Measurements from ENCODE around the gene CACNA1G.

CACNA1G gene

DNA sequence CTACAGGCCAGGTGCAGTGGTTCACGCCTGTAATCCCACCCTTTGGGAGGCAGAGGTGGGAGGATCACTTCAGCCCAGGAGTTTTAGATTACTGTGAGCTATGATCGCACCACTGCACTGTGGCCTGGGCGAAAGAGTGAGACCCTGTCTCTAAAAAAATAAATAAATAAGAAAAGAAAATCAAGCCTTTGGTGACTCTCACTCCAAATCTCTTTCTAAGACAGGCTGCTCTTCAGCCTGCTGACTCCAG lies 75.1 kb downstream of the CACNA1G start:
- DNase-seq = no peak

DNA sequence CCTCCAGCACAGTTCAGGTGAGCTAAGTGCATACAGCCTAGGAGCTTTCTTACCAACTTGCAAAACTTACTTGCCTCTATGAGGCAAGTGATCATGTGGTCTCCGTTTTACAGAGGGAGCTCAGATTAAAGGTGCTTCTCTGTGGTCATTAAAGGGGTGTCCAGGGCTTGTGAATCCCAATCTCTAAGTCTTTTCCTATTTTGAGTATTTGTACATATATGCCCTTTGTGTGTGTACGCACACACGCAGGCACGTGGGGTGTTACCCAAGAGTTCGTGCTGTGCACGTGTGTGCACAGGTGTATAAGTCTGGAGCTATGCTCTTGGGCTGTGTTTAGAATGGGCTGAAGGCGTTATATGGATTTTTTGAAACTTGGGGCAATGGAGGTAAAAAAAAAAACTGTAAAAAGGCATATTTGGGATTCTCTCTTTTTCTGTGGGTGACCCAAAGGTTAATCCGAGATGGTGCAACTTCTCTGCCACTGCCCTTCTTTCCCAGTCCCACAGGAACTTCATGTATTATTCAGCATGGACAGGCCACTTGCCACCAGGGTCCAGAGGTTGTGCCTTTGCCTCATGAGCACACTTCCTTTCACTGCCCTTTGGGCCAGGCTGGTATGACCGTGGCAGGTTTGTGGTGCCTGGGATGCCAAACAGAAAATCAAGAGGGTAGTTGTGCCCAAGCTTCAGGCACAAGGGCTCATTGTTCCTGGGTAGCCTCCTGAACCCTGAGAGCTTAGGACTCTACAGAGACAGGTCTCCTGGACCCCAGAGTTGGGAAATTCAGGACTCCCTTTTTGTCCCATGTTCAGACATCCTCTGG lies 75.7 kb downstream of the CACNA1G start:
- no peak for DNase-seq

GRCh38 chr17:50636804-50637195 lies 76.3 kb downstream of the CACNA1G start:
- no peak for DNase-seq

DNA sequence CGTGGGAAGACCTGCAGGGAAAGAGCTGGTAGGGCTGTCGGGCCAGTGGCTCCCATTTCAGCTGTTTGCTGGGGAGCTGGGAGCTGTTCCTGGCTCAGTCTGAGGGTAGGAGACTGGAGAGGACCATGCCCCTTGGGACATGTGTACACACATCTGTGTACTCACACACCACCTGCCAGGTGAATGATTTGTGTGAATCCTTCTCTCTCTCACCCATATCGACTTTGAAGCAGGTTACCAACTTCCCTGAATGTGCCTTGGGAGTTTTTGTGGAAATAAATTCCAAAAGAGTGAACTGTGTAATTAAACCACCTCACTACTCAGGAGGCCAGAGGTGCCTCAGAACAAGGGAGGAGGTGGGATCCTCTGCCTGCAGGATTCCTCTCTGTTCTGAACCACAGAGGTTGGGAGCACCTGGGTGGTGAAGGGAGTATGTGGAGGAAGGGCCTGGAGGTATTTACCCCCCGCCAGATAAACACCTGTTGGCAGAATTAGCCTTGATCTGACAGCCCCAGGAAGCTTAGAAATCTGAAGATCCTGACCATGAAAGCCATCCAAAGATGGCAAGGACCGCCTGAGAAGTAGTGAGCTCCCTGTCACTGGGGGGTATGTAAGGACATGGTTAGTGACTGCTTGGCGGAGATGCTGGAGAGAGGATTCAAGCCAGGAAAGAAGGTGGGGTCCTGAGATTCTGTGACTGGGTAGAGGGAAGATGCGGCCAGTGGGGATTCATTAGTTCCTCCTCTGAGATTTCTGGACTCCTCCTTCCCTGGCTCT lies 77.5 kb downstream of the CACNA1G start:
- no peak for DNase-seq

DNA sequence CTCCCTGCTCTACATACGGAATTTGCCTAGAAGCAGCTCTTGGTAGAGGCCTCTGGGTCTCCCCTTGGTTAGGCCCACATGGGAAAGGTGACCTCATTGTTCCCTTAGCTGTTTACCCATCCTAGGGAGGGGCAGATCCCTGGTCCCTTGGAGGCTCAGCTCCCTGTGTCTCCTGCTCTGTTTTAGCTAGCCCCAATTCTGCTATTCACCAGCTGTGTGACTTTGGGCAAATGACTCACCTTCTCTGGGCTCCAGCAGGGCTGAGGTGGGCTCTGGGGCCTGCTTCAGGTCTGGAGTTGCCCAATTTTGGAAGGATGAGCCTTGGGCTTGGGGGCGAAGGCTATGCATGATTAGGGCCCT lies 78.1 kb downstream of the CACNA1G start:
- no peak for DNase-seq

DNA sequence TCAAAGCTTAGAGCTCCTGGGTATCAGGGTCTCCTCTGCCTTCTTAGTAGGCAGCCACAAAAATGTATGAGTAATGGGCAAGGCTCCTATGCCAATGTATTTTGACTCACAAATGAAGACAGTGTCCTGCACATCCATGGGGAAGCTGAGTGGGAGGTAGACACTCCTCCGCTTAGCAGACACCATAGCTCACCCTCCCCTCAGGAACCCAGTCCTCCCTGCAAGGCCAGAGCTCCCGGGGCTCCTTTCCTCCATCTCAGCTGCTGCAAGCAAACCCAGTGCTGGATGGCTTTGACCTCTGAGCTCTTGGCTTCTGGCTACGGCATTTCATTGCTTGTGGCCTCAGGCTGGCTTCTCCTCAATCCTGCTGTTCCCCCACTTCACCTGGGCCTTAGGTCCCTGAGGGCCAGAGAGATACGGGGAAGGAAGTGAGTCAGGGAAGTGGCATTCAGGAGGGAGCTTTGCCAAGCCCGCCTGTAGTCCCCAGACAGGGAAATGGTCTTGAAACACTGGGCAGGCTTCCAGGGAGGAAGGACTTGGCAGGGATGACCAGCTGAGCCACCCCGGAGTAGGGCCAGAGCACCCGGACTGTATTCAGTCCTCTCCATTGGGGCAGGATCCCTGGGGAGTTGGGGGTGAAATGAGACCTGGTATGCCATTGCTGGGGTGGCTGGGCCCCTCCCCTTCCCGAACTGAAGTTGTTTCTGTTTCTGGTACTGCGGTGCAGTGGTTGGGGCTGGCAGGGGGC lies 78.6 kb downstream of the CACNA1G start:
- no peak for DNase-seq

DNA sequence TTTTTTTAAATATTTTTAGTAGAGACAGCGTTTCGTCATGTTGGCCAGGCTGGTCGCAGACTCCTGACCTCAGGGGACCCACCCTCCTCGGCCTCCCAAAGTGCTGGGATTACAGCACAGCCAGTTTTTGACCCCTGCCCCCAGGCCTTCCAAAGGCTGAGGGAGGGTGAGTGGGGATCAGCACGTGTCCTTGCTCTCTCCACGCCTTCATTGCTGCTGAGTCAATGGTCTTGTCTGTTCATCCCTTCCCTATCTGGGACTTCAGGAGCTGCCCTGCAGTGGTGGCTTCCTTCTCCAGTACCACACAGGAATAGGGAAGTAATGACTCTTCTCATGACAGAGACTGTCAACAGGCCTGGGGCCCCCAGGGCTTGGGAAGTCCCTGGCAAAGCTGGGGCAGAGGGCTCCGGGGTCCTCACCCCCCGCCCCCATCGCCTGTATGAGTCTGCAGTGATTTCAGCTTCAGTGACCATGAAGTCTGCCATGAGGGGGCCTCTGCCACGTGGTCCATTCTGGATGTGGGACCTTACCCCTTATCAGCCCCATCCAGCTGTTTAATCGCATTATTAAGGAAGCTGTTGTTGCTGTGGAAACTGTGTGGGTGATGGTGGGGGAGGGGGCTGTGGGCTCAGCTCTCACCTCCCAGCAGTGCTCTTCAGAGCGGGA lies 80.3 kb downstream of the CACNA1G start:
- no peak for DNase-seq

GRCh38 chr17:50641357-50641756 lies 80.8 kb downstream of the CACNA1G start:
- no peak for DNase-seq

- no peak for DNase-seq
Observed at GRCh38 chr17:50642071-50642721, 81.7 kb downstream of the CACNA1G start.

GRCh38 chr17:50642722-50643656 lies 82.5 kb downstream of the CACNA1G start:
- DNase-seq = no peak

DNA sequence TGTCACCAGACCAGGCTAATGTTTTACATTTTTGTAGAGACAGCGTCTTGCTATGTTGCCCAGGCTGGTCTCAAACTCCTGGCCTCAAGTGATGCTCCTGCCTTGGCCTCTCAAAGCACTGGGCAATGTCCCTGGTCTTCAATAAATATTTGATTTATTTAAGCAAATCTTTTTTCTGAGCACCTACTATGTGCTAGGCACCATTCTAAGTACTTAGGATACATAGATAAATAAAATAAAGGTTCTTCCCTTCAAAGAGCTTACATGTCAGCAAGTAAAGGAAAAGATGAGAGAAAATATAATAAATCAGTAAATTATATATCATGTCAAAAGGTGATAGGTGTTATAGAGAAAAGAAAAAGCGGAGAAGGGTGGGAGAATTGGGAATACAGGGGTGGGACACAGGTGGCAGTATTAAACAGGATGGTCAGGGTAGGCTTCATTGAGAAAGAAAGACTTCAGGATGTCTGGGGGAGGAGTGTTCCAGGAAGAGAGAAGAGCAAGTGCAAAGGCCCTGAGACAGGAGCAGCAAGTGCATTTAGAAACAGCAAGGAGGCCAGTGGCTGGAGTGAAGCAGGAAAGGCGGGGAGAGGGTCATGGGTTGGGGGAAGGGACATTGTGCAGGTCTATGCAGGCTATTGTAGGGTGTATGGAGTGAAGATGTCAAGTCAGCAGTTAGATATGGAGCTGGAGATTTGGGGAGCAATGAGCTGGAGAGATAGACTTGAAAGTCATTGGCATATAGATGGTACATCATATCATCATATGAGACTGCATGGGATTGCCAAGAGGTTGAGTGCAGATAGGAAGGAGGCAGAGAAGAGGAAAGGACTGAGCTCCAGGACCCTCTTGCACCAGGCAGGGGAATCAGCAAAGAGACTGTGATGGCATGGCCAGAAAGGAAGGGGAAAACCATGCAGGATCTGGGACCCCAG lies 85.5 kb downstream of the CACNA1G start:
- DNase-seq = no peak

- DNase-seq = no peak
Observed at GRCh38 chr17:50647187-50647586, 86.7 kb downstream of the CACNA1G start.

GRCh38 chr17:50649042-50649908 lies 88.8 kb downstream of the CACNA1G start:
- DNase-seq = no peak

DNA sequence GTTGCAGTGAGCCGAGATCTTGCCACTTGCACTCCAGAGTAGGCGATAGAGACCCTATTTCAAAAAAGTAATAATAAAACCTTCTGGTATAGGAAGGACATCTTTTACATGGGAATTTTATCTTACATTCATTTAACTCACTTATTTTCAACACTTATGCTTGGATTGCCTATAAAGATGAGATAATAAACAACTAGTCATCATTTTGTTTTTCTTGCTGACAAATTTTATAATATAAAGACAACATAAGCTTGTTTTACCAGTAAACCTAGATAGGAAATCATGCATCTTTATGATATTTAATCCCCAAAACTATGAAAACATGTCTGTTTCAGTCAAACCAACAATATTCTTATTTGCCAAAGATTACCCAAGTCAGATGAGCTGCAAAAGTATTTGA lies 91.1 kb downstream of the CACNA1G start:
- DNase-seq = no peak

DNA sequence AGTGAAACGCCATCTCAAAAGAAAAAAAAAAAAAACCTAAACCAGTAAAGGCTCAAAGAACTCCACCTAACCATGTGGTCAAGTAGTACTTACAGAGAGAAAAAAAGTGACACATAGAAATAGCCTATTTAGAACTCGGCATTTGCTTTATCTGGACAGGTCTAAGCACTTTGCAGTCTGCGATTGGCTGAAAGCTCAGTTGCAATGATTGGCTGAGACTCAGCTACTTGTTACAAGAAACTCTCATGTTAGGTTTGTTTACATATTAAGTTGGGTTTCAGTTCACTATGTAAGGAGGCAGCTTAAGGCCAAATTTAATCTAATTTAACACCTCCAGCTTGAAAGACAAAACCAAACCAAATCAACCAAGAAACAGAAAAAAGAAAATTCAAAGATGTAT lies 93.2 kb downstream of the CACNA1G start:
- no peak for DNase-seq

DNA sequence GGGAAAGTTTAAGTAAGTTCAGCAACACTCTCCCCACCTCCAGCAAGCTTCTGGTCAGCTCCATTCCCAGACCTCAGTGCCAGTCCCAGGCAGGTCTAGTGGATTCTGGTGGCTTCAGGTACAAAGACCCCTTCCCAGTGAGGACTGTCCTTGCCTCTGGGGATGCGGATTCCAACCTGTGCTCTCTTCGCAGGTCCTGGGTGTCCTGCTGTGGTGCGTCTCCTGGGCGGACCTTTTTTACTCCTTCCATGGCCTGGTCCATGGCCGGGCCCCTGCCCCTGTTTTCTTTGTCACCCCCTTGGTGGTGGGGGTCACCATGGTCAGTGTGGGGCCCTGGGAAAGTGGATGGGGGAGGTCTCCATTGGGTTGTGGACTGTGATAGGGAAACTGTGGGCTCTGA lies 96.0 kb downstream of the CACNA1G start:
- no peak for DNase-seq

DNA sequence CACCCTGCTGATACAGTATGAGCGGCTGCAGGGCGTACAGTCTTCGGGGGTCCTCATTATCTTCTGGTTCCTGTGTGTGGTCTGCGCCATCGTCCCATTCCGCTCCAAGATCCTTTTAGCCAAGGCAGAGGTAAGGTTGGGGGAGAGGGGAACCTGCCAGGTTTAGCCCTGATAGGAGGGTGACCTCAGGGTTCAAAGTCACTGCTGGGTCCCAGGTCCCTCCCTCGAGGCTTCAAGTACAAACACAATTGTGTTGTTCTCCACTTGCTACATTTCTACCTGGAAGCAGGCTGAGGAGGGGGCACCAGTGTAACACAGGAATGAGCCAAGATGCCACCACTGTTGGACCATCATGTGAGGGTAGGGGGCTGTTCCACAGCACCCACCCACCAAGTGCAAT lies 96.5 kb downstream of the CACNA1G start:
- DNase-seq = no peak

- no peak for DNase-seq
Observed at GRCh38 chr17:50657627-50658026, 97.1 kb downstream of the CACNA1G start.

DNA sequence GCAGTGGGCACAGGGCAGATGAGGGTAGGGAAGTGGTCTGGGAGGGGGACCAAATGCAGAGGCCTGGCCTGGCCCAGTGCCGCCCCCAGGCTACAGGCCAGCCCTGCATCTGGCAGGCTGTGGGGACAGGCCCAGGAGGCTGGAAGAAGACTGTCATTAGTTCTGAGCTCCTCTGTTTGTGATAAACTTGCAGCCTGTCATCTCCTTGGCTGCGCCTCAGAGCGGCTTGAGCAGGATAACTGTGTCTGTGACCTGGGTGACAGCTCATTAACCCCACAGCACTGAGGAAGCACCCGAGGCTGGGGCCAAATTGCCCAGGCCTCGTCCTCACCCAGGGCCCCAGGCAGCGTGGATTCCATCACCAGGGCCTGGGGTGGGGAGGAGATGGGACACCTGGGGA lies 98.1 kb downstream of the CACNA1G start:
- DNase-seq = no peak

DNA sequence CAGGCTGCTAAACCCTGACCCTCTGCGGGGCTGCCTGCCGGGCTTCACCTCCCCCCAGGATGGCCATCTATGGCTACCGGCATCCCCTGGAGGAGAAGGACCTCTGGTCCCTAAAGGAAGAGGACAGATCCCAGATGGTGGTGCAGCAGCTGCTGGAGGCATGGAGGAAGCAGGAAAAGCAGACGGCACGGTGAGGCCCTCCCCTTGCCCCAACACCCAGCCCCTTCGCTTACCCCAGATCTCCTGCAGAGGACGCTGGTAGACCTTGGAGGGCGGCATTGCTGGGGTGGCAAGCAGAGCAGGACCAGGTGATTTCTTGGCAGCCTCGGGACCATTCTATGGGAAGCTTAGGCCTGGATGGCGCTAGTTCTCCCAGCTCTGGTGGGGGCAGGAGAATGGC lies 98.7 kb downstream of the CACNA1G start:
- DNase-seq = no peak

All from NCI-H1694 treated with DMSO at 0.1 percent for 48 hours (cell line).